Measurements from ENCODE around the gene KMT5B.

The KMT5B gene

DNA sequence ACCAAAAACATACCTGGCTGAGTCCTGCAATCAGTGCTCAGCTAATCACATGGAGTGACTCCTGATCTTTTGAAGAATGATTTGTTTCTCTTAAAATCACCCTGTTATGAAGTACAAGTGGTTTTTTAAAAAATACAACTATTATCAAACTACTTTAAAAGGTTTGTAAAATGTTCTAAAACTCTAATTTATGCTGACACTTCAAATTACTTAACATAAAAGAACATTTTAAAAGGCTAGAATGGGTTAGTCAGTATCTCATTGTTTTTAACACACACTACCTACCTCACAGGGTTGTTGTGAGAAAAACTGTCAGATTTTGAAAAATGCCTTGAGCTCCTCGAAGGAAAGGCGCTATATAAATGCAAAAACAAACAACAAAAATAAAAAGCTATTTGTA lies 33.2 kb downstream of the KMT5B start:
- no peak for DNase-seq (ENCODE audit: low spot score)

GRCh38 chr11:68177877-68178276 lies 35.2 kb downstream of the KMT5B start:
- DNase-seq (ENCODE audit: low spot score) = no peak

GRCh38 chr11:68173926-68174325 lies 39.2 kb downstream of the KMT5B start:
- DNase-seq (ENCODE audit: low spot score) = no peak

DNA sequence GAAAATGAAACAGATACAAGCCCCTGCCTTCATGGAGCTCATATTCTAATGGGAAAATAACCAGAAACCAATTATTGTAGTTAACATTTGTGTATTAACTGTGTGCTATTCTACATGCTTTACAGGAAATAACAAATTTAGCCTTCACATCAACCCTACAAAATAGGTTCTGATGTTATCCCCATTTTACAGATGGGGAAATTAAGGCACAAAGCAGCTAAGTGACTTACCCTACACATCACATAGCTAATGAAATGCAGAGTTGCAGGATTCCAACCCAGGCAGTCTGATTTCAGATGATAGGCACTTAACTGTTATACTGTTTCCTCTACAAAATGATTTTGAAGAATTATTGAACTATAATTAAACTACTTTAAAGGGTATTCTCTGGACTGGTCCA lies 43.7 kb downstream of the KMT5B start:
- no peak for DNase-seq (ENCODE audit: low spot score)

DNA sequence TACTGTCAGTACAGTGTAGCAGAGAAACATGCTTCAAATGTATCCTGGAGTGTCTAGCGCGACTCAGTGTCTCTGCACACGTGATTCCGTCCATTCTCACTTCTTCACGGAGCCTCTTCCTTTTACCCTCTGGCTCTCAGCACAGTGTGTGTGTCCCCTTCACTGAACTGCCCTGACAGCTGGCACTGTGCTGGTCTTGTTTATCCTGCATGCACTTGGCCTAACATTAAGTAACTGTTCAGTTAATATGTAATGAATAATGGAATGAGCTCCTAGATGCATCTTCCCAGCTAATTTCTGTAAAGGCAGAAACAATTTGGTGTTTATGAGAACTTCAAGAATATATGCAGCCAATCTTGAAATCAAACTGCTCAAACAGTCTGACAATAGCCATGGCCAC lies 44.4 kb downstream of the KMT5B start:
- DNase-seq (ENCODE audit: low spot score) = no peak

DNA sequence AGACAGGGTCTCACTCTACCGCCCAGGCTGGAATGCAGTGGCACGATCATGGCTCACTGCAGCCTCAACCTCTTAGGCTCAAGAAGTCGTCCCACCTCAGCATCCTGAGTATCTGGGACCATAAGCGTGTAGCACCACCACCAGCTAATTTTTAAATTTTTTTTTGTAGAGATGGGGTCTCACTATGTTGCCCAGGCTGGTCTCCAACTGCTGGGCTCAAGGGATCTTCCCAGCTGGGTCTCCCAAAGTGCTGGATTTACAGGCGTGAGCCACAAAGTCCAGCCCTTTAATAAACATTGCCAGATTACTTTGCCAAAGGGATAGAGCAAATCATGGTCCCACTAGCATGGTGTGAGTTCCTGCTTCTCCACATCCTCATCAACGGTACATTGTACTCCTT lies 45.6 kb downstream of the KMT5B start:
- no peak for DNase-seq (ENCODE audit: low spot score)

- no peak for DNase-seq (ENCODE audit: low spot score)
Measured at GRCh38 chr11:68166969-68167368, 46.1 kb downstream of the KMT5B start.

DNA sequence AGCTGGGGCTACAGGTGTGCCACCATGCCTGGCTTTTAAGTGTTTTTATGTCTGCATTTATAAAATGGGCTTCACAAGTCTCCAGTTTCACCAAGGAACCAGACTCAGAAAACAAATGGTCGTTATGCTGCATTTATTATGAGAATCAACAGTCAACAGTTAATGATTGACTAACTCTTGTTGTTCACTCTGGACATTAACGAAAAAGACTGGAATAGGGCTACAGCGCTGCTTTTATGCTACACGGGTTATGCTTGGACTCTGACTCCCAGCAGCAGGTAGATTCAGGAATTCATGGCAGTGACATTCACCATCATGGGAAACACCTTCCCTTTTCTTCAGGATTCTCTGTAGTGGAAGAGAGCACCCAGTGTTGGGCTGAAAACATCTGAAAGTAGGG lies 47.5 kb downstream of the KMT5B start:
- DNase-seq (ENCODE audit: low spot score) = no peak

- DNase-seq (ENCODE audit: low spot score) = no peak
Measured at GRCh38 chr11:68164437-68164836, 48.7 kb downstream of the KMT5B start.

GRCh38 chr11:68163691-68164090 lies 49.4 kb downstream of the KMT5B start:
- DNase-seq (ENCODE audit: low spot score) = no peak

DNA sequence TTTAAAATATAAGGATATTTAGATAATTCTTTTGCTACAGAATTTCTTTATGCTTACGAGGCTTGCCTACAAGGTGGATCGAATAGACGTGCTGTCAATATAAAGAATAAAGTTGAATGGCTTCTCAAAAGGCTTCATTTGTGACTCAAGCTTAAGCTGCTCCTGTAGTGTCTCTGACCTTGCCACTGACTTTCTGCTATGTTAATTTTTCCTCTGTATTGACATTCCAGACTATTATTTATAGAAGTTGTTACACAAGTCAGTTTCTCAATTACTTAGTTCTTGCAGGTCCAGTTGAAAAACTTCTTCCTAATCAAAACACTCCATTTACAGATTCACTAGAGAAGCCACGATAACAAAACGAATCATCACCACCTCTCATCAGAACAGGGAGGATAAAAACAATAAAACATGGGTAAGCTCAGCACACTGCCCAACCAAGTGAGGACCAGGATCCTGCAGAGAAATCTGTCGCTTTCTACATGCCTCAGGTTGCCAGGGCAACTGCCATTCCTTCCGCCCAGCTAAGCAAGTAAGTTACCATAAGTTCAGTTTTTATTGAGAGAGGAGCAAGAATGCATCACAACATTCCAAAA lies 52.9 kb downstream of the KMT5B start:
- DNase-seq (ENCODE audit: low spot score) = no peak

GRCh38 chr11:68159665-68160064 lies 53.4 kb downstream of the KMT5B start:
- DNase-seq (ENCODE audit: low spot score) = no peak

DNA sequence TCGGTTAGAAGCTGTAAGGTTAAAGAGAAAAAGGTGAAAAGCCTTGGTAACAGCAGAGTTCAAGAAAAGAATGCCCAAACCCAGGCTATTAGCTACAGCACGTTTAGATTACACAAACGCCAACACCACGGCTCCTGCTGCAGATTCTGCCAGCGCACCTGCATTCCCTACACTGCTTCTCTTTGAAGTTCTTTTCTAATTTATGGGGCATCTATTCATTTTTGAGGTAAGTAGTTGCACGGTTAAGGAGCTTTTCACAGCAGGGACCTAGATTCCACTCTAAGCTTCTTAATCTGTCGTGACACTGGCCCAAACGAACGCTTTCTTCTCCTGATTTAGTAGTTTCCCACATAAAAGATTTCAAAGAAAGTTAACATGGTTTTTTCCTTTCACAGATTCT lies 53.9 kb downstream of the KMT5B start:
- no peak for DNase-seq (ENCODE audit: low spot score)

- DNase-seq (ENCODE audit: low spot score) = no peak
Measured at GRCh38 chr11:68158580-68158979, 54.5 kb downstream of the KMT5B start.

DNA sequence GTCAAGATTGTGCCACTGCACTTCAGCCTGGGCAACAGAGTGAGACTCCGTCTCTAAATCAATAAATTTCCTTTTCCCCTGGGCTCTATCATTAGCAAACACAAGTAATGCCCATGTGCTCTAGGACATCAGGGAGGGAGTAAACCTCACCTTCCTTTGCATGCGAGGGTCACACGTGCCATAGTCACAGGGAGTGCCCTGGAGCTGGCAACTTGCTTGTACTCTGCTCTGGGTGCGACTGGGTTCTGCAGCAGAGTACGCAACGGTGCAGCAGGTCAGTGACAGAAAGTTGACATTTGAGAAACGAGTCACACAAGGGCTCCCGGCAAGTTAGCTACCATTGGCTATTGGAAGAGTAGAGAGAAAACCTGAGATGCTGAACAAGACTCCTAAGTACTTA lies 59.4 kb downstream of the KMT5B start:
- DNase-seq (ENCODE audit: low spot score) = no peak

- DNase-seq (ENCODE audit: low spot score) = no peak
Measured at GRCh38 chr11:68150037-68150436, 63.1 kb downstream of the KMT5B start.

- DNase-seq (ENCODE audit: low spot score) = no peak
Measured at GRCh38 chr11:68149417-68149816, 63.7 kb downstream of the KMT5B start.

GRCh38 chr11:68148879-68149278 lies 64.2 kb downstream of the KMT5B start:
- DNase-seq (ENCODE audit: low spot score) = no peak

DNA sequence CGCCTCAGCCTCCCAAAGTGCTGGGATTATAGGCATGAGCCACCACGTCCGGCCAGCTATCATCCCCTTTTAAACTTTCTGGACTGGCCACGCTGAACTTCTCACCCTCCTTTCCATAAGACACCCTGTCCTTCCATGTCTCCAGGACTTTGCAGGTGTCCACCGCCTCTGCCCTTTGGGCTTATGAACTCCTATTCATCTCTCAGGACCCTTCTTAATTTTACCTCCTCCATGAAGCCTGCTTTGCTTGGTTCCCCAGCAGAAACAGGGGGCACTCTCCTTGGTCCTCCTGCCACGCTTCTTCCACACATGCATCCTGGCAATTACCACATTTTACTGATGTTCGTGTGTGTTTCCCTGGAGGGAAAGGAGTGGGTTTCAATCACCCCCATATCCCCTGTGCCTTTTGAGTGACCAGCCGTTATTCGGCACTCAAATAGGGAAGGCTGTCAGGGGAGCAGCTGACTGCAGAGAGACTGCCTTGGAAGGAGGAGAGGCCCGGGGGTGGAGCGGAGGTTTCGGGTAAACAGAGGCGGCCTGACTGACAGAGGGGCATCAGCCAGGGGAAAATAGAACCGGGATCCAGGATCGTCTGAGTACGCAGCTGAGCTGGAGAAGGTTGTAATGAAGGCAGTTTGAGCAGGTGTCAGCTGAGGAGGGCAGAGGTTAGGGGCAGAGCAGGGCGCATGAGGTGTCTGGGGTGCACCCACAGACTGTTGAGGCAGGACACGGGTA lies 64.9 kb downstream of the KMT5B start:
- DNase-seq (ENCODE audit: low spot score) = no peak

- DNase-seq (ENCODE audit: low spot score) = no peak
Measured at GRCh38 chr11:68146704-68147474, 66.2 kb downstream of the KMT5B start.

GRCh38 chr11:68146010-68146540 lies 67.0 kb downstream of the KMT5B start:
- DNase-seq (ENCODE audit: low spot score) = no peak

- no peak for DNase-seq (ENCODE audit: low spot score)
Measured at GRCh38 chr11:68145120-68145866, 67.8 kb downstream of the KMT5B start.

Data from left forelimb (tissue), 1 donor.